Choroid plexus epithelial cell (primary cell): ENCODE data around the gene NCKAP5.

Experiments used
- DNase-seq: peaks from one replicate; pipeline ENCODE4 v3.0.0-alpha.2; 2010; ENCODE audit warnings: low read depth
- H3K4me3 ChIP-seq: 2 replicates; pipeline ENCODE4 v1.5.1; 2011; ENCODE audit warnings: low read depth, mild to moderate bottlenecking, control low read depth, low read length, moderate library complexity
- TF ChIP-seq, protein P1 (sequence below): conservative IDR thresholded peaks from 2 replicates; pipeline ENCODE4 v1.5.1; 2011; ENCODE audit warnings: low read depth, mild to moderate bottlenecking, control low read depth, inconsistent platforms, low read length, moderate library complexity

Gene NCKAP5

DNA sequence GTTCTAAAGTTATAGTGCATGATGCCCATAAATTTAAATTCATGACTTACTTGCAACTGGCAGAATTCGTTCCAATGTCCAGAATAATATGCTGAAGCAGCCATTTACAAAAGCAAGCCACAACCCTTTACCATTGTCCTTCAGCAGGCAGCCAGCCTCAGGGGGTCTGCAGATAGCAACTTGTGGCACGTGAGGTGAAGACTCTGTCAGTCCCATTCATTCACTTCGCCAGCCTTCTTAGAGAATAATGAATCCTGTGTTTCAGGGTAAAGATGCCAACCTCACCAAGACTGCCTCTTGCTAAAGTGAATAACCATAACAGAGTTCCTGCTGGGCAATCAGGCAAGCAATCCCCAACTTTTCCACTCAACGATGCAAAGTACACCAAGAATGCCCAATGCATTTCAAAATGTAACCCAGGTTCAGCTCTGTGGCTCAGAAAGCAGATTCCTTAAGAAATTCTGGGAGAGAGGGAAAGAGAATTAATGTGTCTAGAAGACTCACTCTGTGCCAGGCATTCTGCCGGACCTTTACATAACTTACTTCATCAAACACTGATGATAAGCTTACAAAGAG is 315.4 kb downstream of the NCKAP5 start:
- TF ChIP-seq, protein P1, sequence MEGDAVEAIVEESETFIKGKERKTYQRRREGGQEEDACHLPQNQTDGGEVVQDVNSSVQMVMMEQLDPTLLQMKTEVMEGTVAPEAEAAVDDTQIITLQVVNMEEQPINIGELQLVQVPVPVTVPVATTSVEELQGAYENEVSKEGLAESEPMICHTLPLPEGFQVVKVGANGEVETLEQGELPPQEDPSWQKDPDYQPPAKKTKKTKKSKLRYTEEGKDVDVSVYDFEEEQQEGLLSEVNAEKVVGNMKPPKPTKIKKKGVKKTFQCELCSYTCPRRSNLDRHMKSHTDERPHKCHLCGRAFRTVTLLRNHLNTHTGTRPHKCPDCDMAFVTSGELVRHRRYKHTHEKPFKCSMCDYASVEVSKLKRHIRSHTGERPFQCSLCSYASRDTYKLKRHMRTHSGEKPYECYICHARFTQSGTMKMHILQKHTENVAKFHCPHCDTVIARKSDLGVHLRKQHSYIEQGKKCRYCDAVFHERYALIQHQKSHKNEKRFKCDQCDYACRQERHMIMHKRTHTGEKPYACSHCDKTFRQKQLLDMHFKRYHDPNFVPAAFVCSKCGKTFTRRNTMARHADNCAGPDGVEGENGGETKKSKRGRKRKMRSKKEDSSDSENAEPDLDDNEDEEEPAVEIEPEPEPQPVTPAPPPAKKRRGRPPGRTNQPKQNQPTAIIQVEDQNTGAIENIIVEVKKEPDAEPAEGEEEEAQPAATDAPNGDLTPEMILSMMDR, result no peak
- H3K4me3 ChIP-seq, result no peak overlapping the region
- no peak for DNase-seq

DNA sequence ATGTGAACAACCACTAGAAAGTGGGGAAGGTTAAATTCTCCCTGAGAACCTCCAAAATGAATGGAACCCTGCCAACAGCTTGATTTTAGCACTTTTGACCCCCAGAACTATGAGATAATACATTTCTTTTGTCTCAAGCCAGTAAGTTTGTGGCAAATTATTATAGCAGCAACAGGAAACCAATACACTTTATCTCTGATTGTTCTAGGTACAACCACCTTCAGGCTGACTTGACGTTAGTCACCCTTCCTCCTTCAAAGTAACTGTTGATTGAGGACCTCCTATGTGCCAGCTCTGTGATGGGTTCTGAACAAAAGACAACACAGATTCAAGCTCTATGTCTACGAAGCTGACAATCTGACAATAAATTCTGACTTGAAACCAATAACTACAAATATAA is 318.9 kb downstream of the NCKAP5 start:
- TF ChIP-seq, protein P1, result no peak
- no peak for DNase-seq
- H3K4me3 ChIP-seq, result no peak overlapping the region

DNA sequence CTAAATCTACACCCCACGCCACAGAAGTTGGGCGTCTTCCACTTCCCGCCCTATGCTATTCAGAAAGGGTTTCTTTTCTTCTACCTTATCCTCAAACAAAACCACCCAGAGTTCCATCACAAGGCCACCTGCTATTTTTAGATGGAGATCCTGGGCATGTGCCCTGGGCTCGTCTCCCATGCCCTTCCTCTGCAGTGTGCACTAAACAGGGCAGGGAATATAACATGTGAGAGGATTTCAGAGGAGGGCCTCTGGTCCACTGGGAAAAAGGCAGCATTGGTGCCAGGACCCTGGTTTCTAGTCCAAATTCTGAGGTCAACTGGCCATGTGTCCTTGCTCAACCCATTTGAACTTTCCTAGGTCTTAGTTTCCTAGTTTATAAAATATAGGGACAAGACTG is 320.0 kb downstream of the NCKAP5 start:
- TF ChIP-seq, protein P1, result no peak
- no peak overlapping the region for H3K4me3 ChIP-seq
- no peak for DNase-seq

DNA sequence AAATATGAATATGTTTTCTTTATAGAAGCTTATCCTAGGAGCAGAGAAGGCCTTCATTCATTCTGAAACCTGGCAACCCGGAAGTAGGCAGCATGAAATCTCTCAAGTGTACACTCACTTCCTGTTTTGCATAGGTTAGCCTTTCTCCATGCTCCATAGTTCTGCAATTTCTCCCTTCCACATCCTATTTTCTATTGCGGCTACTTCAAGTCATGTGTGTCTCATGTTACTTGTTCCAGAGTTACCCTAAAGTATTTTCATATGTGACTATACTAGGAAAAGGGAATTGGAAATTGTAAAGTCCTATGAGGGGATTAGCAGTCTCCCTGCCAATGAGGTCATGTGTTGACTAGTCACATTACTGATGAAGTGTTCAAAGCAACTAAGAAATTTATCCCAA is 320.6 kb downstream of the NCKAP5 start:
- no peak overlapping the region for H3K4me3 ChIP-seq
- TF ChIP-seq, protein P1, result no peak
- no peak for DNase-seq

DNA sequence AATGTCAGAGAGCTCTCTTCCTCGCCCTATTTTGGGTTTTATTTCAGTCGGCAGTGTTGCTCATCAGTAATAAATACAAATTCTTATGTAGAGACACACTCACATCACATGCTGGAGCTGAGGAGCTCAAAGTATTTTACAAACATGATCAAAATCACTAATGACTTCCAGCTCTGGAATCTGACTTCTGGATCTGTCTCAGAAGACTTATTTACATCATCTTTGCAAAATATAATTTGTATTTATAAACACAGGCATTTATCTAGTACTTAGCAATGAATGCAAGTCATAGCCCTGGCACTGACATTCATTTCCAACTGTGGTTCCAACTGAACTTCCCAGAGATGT is 327.1 kb downstream of the NCKAP5 start:
- TF ChIP-seq, protein P1, result no peak
- peak overlapping the region; percentile 32 for H3K4me3 ChIP-seq
- DNase-seq, result peak; percentile 38

DNA sequence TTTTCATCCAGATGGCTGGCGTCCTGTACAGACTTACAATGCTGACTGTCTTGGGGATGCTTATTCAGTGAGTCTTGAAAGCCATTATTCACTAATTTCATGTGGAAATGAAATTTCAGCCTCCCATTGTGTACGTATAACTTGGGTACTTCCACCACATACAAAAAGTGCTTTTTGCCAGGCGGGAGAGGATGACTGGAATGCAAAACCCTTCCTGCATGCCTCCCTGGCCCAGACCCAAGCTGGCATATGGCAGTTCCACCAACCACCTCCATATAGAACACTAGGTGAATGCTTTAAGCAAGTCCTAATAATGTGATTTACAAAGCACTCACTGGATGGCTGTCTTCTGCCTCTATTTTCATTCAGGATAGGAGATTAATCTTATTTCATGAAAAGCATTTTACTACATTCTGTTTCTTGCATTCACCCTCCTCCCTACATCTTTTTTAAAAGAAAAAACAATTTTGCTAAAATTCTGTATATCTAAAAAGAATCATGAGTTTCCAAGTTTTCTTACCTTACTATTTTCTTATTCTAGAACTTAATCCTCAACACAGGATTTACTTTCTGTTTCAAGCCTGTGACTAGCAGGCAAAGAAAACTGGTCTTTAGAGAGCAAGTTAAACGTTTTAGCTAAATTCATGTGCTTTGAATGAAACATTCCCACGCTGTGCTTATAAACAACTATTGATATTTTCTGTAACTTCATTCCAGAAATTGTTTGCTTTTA is 327.6 kb downstream of the NCKAP5 start:
- H3K4me3 ChIP-seq, result peak overlapping the region; percentile 32
- TF ChIP-seq, protein P1, result no peak
- DNase-seq, result peak; percentile 3

DNA sequence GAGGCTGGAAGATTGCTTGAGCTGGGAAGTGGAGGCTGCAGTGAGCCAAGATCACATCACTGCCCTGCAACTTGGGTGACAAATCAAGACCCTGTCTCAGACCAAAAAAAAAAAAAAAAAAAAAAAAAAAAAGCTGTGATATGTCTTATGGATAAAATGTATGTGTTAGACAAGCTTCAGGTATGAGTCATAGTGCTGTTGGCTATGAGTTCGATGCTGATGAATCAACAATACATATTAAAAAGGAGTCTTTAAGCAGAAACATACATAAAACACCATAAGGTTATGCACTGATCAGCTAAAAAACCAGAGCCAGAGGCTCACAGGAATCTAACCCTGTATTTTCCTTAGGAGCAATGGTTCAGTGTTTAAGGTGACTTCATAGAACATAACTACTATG is 332.3 kb downstream of the NCKAP5 start:
- TF ChIP-seq, protein P1, result no peak
- H3K4me3 ChIP-seq, result no peak overlapping the region
- DNase-seq, result no peak
